ENCODE data around the gene EXOG.

EXOG gene

GRCh38 chr3:38545983-38546382 lies 49.8 kb downstream of the EXOG start:
- DNase-seq (ENCODE audit: low spot score): no peak

GRCh38 chr3:38548154-38548931 lies 52.2 kb downstream of the EXOG start:
- no peak for DNase-seq (ENCODE audit: low spot score)

GRCh38 chr3:38549082-38549481 lies 52.9 kb downstream of the EXOG start:
- DNase-seq (ENCODE audit: low spot score): no peak

GRCh38 chr3:38549486-38549885 lies 53.3 kb downstream of the EXOG start:
- no peak for DNase-seq (ENCODE audit: low spot score)

GRCh38 chr3:38549957-38550840 lies 54.1 kb downstream of the EXOG start:
- no peak for DNase-seq (ENCODE audit: low spot score)

- DNase-seq (ENCODE audit: low spot score): no peak
Observed at GRCh38 chr3:38551026-38551832, 55.1 kb downstream of the EXOG start.

- DNase-seq (ENCODE audit: low spot score): no peak
Observed at GRCh38 chr3:38552364-38552763, 56.2 kb downstream of the EXOG start.

- no peak for DNase-seq (ENCODE audit: low spot score)
Observed at GRCh38 chr3:38553071-38553470, 56.9 kb downstream of the EXOG start.

- no peak for DNase-seq (ENCODE audit: low spot score)
Observed at GRCh38 chr3:38554127-38554827, 58.1 kb downstream of the EXOG start.

- DNase-seq (ENCODE audit: low spot score): no peak
Observed at GRCh38 chr3:38555149-38555840, 59.2 kb downstream of the EXOG start.

GRCh38 chr3:38555926-38556325 lies 59.8 kb downstream of the EXOG start:
- no peak for DNase-seq (ENCODE audit: low spot score)

- DNase-seq (ENCODE audit: low spot score): no peak
Observed at GRCh38 chr3:38556640-38557358, 60.7 kb downstream of the EXOG start.

- no peak for DNase-seq (ENCODE audit: low spot score)
Observed at GRCh38 chr3:38558864-38559263, 62.7 kb downstream of the EXOG start.

- DNase-seq (ENCODE audit: low spot score): no peak
Observed at GRCh38 chr3:38560284-38560683, 64.1 kb downstream of the EXOG start.

- no peak for DNase-seq (ENCODE audit: low spot score)
Observed at GRCh38 chr3:38560996-38561717, 65.0 kb downstream of the EXOG start.

GRCh38 chr3:38561746-38562466 lies 65.8 kb downstream of the EXOG start:
- no peak for DNase-seq (ENCODE audit: low spot score)

GRCh38 chr3:38562467-38562925 lies 66.4 kb downstream of the EXOG start:
- no peak for DNase-seq (ENCODE audit: low spot score)

GRCh38 chr3:38563070-38563885 lies 67.1 kb downstream of the EXOG start:
- no peak for DNase-seq (ENCODE audit: low spot score)
